GM21737 (cell line): Measurements from ENCODE around the gene RNASE12.
A peak's percentile ranks its signal among the peaks of the same experiment; 100 is the strongest.
"Not testable (repeated sequence)": the region's sequence is repeated elsewhere in the genome, so short reads cannot be mapped to it uniquely, and the experiment has no call there.

Experiments
- ATAC-seq: cut with Tn5 transposase; IDR thresholded peaks from one replicate; pipeline ENCODE4 v1.9.1; 2021; ENCODE audit warnings: mild to moderate bottlenecking, moderate library complexity; ENCODE audit not compliant: unreplicated experiment

Gene RNASE12

GRCh38 chr14:20614038-20614840, 23.1 kb upstream of the RNASE12 start:
- ATAC-seq, result peak; percentile 7

GRCh38 chr14:20613094-20614037, 22.2 kb upstream of the RNASE12 start:
- peak; percentile 54 for ATAC-seq

GRCh38 chr14:20612403-20612802, 21.2 kb upstream of the RNASE12 start:
- no peak for ATAC-seq

- no peak for ATAC-seq
Measured at GRCh38 chr14:20611277-20611676, 20.1 kb upstream of the RNASE12 start.

GRCh38 chr14:20610002-20610765, 19.0 kb upstream of the RNASE12 start:
- no peak for ATAC-seq

- peak; percentile 23 for ATAC-seq
Measured at GRCh38 chr14:20609215-20610001, 18.2 kb upstream of the RNASE12 start.

GRCh38 chr14:20608383-20609110, 17.4 kb upstream of the RNASE12 start:
- no peak for ATAC-seq

- ATAC-seq, result no peak
Measured at GRCh38 chr14:20607617-20608016, 16.4 kb upstream of the RNASE12 start.

GRCh38 chr14:20606902-20607242, 15.7 kb upstream of the RNASE12 start:
- ATAC-seq, result no peak

GRCh38 chr14:20606190-20606901, 15.2 kb upstream of the RNASE12 start:
- ATAC-seq, result no peak

GRCh38 chr14:20603813-20604690, 12.9 kb upstream of the RNASE12 start:
- no peak for ATAC-seq

- ATAC-seq, result no peak
Measured at GRCh38 chr14:20602583-20602982, 11.4 kb upstream of the RNASE12 start.

GRCh38 chr14:20601522-20601921, 10.3 kb upstream of the RNASE12 start:
- no peak for ATAC-seq

GRCh38 chr14:20597108-20597507, 5.9 kb upstream of the RNASE12 start:
- ATAC-seq, result no peak

- ATAC-seq, result not testable (repeated sequence)
Measured at GRCh38 chr14:20595726-20596125, 4.5 kb upstream of the RNASE12 start.

GRCh38 chr14:20592574-20592973, 1.4 kb upstream of the RNASE12 start:
- no peak for ATAC-seq

GRCh38 chr14:20587489-20588154, 3.6 kb downstream of the RNASE12 start, which contains the start of gene RNASE11:
RNASE11 (minus strand) TSS chr14:20588001.
- no peak for ATAC-seq
